Thyroid gland (tissue), 4 donors: ENCODE results near the gene FCHO1. TPM values are rescaled to one million over a fixed set of nuclear protein-coding genes. Genes with fewer than 3 reads are reported as not detected.
"Not testable (repeated sequence)": the region's sequence is repeated elsewhere in the genome, so short reads cannot be mapped to it uniquely, and the experiment has no call there.

Experiments used
- DNase-seq, 2 donors: peaks; one replicate each; pipeline ENCODE4 v3.0.0-alpha.2; 2019
- H3K27ac ChIP-seq, 3 donors: fragments of 200-600 bp; sonication (generic); 1 replicate in 2 of 3; 2 replicates in 1 of 3; pipeline ENCODE4 v1.5.1; 2016 to 2019; ENCODE audit warnings: mild to moderate bottlenecking in 1 of 3, moderate library complexity in 1 of 3
- H3K27me3 ChIP-seq: fragments of 200-600 bp; sonication (generic); one replicate; pipeline ENCODE4 v1.5.1; 2019
- H3K36me3 ChIP-seq, 2 donors: fragments of 200-600 bp; sonication (generic); one replicate each; pipeline ENCODE4 v1.5.1; 2016 to 2019
- H3K4me1 ChIP-seq, 2 donors: fragments of 200-600 bp; sonication (generic); one replicate each; pipeline ENCODE4 v1.5.1; 2017 to 2019
- H3K4me3 ChIP-seq, 3 donors: fragments of 200-600 bp; sonication (generic); replicated peaks in 1 of 3; 1 replicate in 2 of 3; 2 replicates in 1 of 3; pipeline ENCODE4 v1.5.1; 2016; ENCODE audit warnings: mild to moderate bottlenecking in 1 of 3
- H3K9me3 ChIP-seq: fragments of 200-600 bp; sonication (generic); one replicate; pipeline ENCODE4 v1.5.1; 2017
- POLR2A ChIP-seq, 2 donors: fragments of 450-650 bp; IDR thresholded peaks; one replicate each; pipeline ENCODE4 v1.6.1; 2017; ENCODE audit warnings: antibody characterized with exemption in 2 of 2, mild to moderate bottlenecking in 2 of 2, moderate library complexity in 1 of 2
- WGBS, 2 donors: methylation state at CpG; one replicate each; pipeline ENCODE4 v1.1.5; 2017; 5-methylcytosine and 5-hydroxymethylcytosine counted together
- intact Hi-C: fragments of 100-400 bp; cut with DNase I; formaldehyde crosslinking; loops from one replicate; pipeline ENCODE4 v1.15.1; 2023
- total RNA-seq, 4 donors: library from RNA; depleted of rRNA; stranded (reverse); fragments of >200 nt; gene quantifications; one replicate each; pipeline ENCODE4 v1.2.3, GENCODE V29; 2016
- TF ChIP-seq, protein P1 (sequence below), 6 experiments: fragments of 200-600 bp in 3 of 6; fragments of 450-650 bp in 3 of 6; sonication (generic) in 3 of 6; IDR thresholded peaks; one replicate each; pipeline ENCODE4 v1.5.1; 2016 to 2019; ENCODE audit warnings: antibody characterized with exemption in 6 of 6, mild to moderate bottlenecking in 2 of 6, inconsistent platforms in 1 of 6, moderate library complexity in 1 of 6

The FCHO1 gene
- total RNA-seq, 4 donors from 2014 or later = 0.40 to 1.6 (median 0.67) TPM; not detected in 1

GRCh38 chr19:17775991-17776803 is 24.9 kb downstream of the FCHO1 start:
- intact Hi-C loops = loop anchor here (10.0 kb wide), 1 partner anchor 171 kb away; no protein-coding TSS in a partner anchor
- H3K27ac ChIP-seq = no peak overlapping the region
- H3K27me3 ChIP-seq = no peaks in the 10 kb centered on the region
- H3K4me1 ChIP-seq = peaks cover 0 to 10% of the 10 kb centered on the region in 2 donors
- H3K36me3 ChIP-seq = no peaks in the 10 kb centered on the region
- no peak overlapping the region for H3K4me3 ChIP-seq
- DNase-seq = no peak
- TF ChIP-seq, protein P1, sequence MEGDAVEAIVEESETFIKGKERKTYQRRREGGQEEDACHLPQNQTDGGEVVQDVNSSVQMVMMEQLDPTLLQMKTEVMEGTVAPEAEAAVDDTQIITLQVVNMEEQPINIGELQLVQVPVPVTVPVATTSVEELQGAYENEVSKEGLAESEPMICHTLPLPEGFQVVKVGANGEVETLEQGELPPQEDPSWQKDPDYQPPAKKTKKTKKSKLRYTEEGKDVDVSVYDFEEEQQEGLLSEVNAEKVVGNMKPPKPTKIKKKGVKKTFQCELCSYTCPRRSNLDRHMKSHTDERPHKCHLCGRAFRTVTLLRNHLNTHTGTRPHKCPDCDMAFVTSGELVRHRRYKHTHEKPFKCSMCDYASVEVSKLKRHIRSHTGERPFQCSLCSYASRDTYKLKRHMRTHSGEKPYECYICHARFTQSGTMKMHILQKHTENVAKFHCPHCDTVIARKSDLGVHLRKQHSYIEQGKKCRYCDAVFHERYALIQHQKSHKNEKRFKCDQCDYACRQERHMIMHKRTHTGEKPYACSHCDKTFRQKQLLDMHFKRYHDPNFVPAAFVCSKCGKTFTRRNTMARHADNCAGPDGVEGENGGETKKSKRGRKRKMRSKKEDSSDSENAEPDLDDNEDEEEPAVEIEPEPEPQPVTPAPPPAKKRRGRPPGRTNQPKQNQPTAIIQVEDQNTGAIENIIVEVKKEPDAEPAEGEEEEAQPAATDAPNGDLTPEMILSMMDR (IDR thresholded peaks at IDR 0.05) = no peak
- no peak for TF ChIP-seq POLR2A (IDR thresholded peaks at IDR 0.05)
- H3K9me3 ChIP-seq = no peaks in the 10 kb centered on the region
- 52 to 62% methylated on average over 10 to 18 of the region's 27 CpGs for WGBS, 2 donors

DNA sequence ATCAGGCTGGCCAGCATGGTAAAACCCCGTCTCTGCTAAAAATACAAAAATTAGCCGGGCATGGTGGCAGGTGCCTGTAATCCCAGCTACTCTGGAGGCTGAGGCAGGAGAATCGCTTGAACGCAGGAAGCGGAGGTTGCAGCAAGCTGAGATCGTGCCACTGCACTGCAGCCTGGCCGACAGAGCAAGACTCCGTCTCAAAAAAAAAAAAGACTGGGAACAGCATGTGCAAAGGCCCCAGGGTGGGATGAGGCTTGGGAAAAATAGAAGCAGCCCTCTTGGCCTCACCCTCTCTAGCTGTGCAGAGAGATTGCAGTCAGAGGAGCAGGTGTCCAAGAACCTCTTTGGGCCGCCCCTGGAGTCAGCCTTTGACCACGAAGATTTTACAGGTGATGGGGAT is 26.6 kb downstream of the FCHO1 start:
- H3K27me3 ChIP-seq, H3K4me1 ChIP-seq, H3K9me3 ChIP-seq, H3K36me3 ChIP-seq, DNase-seq, H3K27ac ChIP-seq, H3K4me3 ChIP-seq: not testable (repeated sequence)
- intact Hi-C loops = loop anchor here (10.0 kb wide), 1 partner anchor 173 kb away; no protein-coding TSS in a partner anchor
- 79% methylated on average over 10 of the region's 10 CpGs for WGBS, 2 donors

DNA sequence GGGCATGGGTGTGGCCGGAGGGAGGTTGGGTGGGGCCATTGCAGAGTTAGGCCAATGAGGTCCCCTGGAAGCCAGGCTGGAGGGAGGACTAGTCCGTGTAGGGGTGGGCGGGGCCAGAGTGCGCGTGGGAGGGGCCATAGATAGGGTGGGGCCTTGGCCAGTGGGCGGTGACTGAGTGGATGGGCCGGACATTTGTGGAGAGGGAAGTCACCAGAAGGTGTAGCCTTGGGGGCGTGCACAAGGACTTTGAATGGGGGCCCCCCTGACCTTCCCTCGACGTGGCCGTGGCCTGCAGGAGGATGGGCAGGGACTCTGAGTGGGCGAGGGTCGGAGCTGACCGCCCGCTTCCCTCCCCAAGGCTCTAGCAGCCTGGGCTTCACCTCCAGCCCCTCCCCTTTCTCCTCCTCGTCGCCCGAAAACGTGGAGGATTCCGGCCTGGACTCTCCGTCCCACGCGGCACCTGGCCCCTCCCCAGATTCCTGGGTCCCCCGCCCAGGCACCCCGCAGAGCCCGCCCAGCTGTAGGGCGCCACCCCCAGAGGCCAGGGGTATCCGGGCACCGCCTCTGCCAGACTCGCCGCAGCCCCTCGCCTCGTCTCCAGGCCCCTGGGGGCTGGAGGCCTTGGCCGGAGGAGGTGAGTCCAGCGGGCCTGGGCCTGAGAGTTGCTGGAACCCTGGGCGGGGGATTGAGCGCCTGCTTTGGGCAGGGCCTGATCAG is 27.1 kb downstream of the FCHO1 start:
- Histone ChIP-seq H3K4me1 (peaks cover 0 to 10% of the 10 kb centered on the region in 2 donors), H3K36me3 (no peaks in the 10 kb centered on the region), H3K27ac (no peak overlapping the region), H3K4me3 (no peak overlapping the region), H3K9me3 (no peaks in the 10 kb centered on the region), H3K27me3 (no peaks in the 10 kb centered on the region)
- 8 to 12% methylated on average over 25 to 34 of the region's 37 CpGs for WGBS, 2 donors
- intact Hi-C loops = loop anchor here (10.0 kb wide), 1 partner anchor 174 kb away; no protein-coding TSS in a partner anchor
- TF ChIP-seq, protein P1 (IDR thresholded peaks at IDR 0.05) = no peak
- TF ChIP-seq POLR2A (IDR thresholded peaks at IDR 0.05) = no peak
- DNase-seq = no peak

GRCh38 chr19:17778968-17779929 is 28.0 kb downstream of the FCHO1 start:
- Histone ChIP-seq H3K4me1 (peaks cover 0 to 10% of the 10 kb centered on the region in 2 donors), H3K36me3 (no peaks in the 10 kb centered on the region), H3K27ac (no peak overlapping the region), H3K9me3 (no peaks in the 10 kb centered on the region), H3K27me3 (no peaks in the 10 kb centered on the region), H3K4me3 (no peak overlapping the region)
- 13 to 29% methylated on average over 25 of the region's 25 CpGs for WGBS, 2 donors
- intact Hi-C loops = loop anchor here (10.0 kb wide), 1 partner anchor 174 kb away; no protein-coding TSS in a partner anchor
- peak in 1 of 2 donors; percentile 21 for DNase-seq
- TF ChIP-seq, protein P1 (IDR thresholded peaks at IDR 0.05) = no peak
- TF ChIP-seq POLR2A (IDR thresholded peaks at IDR 0.05) = no peak

DNA sequence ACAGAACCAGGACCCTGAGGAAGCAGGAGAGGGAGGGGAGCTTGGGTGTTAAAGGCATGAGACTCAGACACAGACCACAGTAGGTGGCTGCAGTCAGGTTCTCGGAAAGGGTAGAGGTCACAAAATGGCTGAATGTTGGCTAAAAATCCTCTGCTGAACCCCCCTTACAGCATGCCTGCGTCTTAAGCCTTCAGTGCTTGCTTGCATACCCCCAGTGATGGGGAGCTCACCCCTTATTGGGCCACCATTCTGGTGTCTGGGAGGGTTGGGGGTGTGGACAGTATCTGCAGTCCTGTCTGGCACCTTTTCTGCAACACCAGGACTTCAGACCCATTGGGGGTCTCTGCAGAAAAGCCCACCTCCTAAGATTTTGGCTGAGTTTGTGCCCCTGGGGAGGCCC is 29.5 kb downstream of the FCHO1 start:
- no peaks in the 10 kb centered on the region for H3K27me3 ChIP-seq
- intact Hi-C loops = no loop called here
- no peak for DNase-seq

GRCh38 chr19:17783721-17784120 is 32.4 kb downstream of the FCHO1 start:
- H3K9me3 ChIP-seq, H3K27me3 ChIP-seq, DNase-seq, H3K36me3 ChIP-seq, H3K27ac ChIP-seq, H3K4me1 ChIP-seq, intact Hi-C loops, H3K4me3 ChIP-seq: not testable (repeated sequence)
- 55 to 72% methylated on average over 5 of the region's 5 CpGs for WGBS, 2 donors

More for the DNA sequence above, 29.5 kb downstream of the FCHO1 start:
- Histone ChIP-seq H3K4me1 (peaks cover 0 to 10% of the 10 kb centered on the region in 2 donors), H3K27ac (no peak overlapping the region), H3K9me3 (no peaks in the 10 kb centered on the region), H3K4me3 (no peak overlapping the region), H3K36me3 (no peaks in the 10 kb centered on the region)
- WGBS, 2 donors = 87 to 93% methylated on average over 2 of the region's 2 CpGs
- TF ChIP-seq, protein P1 (IDR thresholded peaks at IDR 0.05) = no peak
